SK-MEL-5 (cell line): ENCODE data around the gene PCCA. TPM values are rescaled to one million over a fixed set of nuclear protein-coding genes. Genes with fewer than 3 reads are reported as not detected.
"Not testable (repeated sequence)": the region's sequence is repeated elsewhere in the genome, so short reads cannot be mapped to it uniquely, and the experiment has no call there.

Experiments used
- DNase-seq: peaks from one replicate; pipeline ENCODE4 v3.0.0-alpha.2; 2016; ENCODE audit warnings: low read depth, low spot score
- in situ Hi-C: cut with HindIII; loops from 2 replicates; pipeline ENCODE4 v1.10.0; 2016; ENCODE audit warnings: low sequenced_read_pairs, high pct_unique_total_duplicates, low pct_unique_long_range_greater_than_20kb
- total RNA-seq: library from RNA; depleted of rRNA; stranded (reverse); fragments of >200 nt; shearing (Covaris generic); gene quantifications from 2 replicates; pipeline ENCODE4 v1.2.3, GENCODE V29; 2014

Gene PCCA
- total RNA-seq, 1 experiment from 2014 or later, result 12.4 TPM

DNA sequence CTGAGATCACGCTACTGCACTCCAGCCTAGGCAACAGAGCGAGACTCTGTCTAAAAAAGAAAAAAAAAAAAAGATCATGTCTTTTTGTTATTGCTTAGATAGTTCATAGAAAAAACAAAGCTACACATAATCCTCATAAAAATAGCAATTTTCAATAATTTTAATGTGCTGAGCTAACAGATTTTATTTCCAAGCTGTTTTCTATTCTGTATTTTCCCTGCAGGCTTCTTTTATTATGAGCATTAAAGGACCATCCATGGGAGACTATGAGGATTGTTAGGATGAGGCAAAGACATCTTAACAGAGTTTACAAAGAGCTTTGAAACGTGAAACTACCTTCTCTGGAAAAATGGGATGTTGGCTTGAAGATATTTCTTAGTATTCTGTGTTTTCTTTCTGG is 71.6 kb downstream of the PCCA start:
- in situ Hi-C loops, result no loop called here
- no peak for DNase-seq

DNA sequence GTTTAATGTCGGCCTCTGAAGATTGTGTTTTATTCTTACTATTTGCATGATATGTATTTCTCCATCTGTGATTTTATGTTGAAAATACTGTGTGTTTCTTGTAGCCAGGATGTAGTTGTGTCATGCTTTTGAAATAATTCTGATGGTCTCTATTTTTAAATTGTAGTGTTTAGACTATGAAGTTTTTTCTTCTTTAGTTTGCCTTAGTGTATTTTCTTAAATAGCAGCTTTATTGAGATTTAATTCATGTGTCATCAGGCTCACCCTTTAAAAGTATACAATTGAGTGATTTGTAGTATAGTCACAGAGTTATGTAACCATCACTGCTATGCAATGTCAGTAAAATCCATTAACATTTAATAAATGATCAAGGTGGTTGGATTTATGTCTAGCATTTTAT is 74.5 kb downstream of the PCCA start:
- in situ Hi-C loops, result no loop called here
- DNase-seq, result no peak

DNA sequence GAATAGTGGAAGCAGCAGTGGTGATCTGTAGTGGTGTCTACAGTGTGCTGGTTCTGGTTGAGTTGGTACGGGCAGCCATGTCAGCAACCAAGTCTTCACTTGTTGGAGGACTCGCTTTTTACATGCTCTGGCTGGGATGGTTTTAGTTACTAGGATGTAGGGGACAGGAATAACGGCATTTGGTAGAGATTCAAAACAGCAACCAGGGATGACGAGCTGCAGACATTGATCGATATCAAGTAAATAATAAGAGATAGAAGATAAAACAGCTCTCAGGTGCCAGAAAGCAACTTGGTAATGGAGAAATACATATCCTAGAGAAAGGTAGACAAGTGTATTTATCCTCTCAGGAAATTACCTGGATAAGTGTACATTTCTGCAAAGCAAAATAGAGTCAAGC is 84.3 kb downstream of the PCCA start:
- in situ Hi-C loops, result no loop called here
- no peak for DNase-seq

DNA sequence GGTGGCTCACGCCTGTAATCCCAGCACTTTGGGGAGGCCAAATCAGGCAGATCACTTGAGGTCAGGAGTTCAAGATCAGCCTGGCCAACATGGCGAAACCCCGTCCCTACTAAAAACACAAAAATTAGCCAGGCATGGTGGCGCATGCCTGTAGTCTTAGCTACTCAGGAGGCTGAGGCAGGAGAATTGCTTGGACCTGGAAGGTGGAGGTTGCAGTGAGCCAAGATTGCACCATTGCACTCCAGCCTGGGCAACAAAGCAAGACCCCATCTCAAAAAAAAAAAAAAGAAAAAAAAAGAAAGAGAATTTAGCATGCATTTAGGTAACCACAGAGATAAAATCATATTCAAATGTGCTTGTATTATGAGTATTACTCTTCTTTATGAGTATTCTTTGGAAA is 85.6 kb downstream of the PCCA start:
- DNase-seq, in situ Hi-C loops: not testable (repeated sequence)

DNA sequence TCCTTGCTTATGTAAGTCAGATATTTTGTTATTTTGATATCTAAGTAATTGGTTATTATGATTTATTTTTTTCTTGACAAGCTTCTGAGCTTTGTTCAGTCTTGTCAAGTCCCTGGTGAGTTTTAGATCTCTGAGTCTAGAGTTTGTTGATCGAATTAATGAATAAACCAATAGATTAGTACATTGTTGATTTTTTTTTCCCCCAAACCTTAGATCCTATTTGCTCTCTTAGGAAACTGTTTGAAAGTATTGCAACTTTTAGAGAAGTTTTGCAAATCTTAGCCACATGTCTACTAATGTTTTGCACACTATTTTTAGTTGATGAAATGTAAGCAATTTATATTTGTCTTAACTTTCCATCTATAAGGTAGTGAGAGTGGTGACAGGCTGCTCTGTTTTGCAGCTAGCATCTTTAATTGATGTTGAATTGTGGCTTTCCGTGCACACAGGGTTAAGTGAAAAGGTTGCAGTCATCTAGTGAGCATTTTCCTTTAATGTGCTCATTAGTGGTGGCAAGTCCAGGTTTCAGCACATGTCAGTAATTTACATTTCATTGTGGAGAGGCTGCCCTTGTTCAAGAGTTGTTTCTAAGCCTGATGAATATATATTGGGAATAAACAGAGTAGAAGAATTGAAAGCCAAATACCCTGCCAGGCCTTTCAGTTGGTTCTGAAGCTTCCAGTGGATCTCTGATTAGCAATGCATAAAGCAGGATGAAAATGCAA is 86.3 kb downstream of the PCCA start:
- in situ Hi-C loops, result no loop called here
- no peak for DNase-seq

DNA sequence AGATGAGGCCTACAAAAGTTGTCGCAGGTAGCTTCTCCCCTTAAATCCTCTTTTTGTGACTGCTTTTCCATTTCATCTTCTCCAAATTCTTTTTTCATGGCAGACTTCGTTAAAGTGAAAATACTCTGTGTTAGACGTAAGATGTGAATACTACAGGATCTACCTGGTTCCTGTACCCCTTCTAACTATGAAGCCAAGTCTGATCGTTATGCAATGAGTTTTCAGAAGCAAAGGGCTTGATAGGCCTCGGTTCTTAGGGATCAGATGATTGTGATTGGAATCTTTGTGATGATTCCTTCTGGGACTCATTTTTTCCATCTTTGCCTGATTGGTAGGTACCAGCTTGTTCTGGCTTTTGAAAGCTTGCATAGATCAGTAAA is 86.9 kb downstream of the PCCA start:
- in situ Hi-C loops, result no loop called here
- no peak for DNase-seq

DNA sequence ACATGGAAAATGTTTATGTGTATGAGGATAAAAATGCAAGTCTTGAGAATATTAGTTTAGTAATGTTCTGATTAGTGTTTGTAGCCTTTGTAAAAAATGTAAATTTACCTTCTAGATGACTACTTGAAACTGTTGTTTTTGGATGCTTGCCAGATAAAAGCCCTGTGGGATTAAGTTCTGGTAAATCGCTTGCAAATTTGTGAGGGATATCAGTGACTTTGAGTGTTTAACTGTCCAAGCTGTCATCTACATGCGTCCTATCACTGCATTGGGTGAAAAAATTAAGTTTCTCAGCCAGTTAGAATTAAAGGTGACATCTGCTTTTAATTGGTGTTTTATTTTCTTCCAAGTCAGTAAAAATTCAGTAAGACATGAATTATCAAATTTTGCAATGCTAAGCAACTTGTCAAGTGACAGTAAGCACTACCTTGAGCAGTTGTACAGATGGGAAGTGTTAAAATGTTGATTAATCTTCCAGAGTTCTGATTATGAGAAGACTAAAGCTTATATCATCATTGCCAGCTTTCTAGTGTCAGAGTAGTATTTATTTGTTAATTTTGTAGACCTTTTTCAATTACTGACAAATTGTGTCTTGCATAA is 88.0 kb downstream of the PCCA start:
- in situ Hi-C loops, result no loop called here
- no peak for DNase-seq

DNA sequence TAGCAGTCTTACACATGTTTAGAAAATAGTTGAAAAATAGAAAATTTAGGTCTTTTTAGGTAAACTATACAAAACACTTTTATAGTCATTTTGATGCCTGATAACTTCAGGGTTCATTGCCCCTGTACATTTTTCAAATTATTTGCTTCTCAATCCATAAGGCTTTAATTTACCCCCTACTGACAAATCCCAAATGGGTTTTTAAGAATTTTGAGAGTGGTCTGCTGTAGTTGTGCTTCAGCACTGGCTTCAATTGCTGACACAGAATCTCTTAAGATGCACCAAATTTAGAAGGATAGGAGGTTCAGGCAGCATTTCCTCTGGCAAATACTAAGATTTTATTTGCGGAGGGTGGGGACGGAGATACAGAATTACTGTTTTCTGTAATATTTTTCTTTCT is 89.4 kb downstream of the PCCA start:
- DNase-seq, result no peak
- in situ Hi-C loops, result no loop called here

DNA sequence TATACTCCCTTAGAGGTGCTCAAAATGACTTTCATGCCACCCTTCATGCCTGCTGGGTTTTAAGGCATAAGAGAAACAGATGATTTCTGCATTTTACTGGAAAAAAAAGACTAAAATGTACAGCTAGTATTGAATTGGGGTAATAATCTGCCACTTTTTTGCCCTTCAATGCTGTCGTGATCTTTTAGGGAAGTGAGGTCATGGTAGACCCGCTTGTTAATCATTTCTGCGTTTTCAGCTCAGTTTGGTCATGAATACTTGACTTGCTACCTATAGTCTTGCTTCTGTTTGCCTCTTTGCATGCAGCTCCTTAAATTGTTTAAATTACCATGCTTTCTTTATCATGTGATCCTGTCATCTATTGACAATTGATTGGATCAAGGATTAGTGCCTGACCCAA is 90.4 kb downstream of the PCCA start:
- in situ Hi-C loops, result no loop called here

DNA sequence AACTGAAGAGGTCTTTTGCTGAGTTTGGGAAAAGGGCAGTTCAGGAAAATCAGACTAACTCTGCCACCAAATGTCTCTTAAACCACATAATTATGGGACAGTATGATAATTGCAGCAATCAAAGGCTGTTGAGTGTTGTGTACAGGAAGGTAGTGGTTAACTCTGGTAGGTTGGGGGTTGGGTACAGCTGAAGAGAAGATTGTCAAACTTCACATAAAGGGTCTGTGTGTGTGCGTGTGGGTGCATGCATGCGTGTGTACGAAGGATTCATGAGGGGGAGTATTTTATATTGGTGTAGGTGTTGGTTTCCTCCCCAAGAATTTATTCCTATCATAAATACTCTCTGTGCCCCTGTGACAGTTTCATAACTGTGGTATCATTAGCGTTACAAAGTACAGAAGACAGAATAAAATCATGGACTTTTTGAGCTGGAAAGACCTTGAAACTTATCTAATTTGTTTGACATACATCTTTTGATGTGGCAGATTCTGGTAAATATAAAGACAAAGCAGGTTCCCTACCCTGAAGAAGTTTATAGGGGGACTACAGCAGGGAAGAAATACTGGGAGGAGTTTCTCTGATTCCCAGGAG is 94.1 kb downstream of the PCCA start:
- DNase-seq, result no peak
- in situ Hi-C loops, result no loop called here

More for the DNA sequence above, 90.4 kb downstream of the PCCA start:
- DNase-seq, result no peak

DNA sequence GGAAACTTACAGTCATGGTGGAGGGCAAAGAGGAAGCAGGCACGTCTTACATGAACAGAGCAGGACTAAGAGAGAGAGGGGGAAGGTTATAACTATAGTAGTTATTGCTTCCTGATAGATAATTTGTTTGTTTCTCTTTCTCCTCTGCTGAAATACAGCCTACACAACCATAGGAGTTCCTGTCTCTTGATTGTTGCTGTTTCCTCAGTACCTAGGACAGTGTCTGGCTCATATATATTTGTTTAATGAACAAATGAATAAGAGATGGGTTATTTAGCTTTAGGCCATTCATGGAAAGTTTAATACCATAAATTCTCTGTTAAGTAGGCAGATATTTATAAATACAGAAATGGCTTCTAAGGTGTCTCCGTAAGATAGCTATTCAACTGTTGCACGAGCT is 95.2 kb downstream of the PCCA start:
- in situ Hi-C loops, result no loop called here
- DNase-seq, result no peak

DNA sequence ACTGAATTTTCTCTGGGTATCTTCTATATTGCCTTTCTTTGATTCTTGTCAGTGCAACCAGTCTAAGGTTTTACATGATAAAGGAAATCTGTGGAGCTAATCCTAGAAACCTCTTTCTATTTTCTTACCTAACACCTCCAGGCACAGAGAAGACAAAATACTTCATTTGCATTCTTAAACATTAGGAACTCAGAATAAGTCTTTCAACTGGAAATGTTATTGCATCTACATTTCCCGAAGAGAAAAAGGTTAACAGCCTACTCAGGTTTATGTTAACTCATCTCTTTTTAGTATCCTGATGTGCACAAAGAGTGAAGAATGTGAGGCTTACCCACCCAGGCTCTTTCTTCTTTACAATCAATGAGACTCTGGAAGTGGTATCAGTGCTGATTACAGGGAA is 106.7 kb downstream of the PCCA start:
- DNase-seq, result no peak
- in situ Hi-C loops, result no loop called here

DNA sequence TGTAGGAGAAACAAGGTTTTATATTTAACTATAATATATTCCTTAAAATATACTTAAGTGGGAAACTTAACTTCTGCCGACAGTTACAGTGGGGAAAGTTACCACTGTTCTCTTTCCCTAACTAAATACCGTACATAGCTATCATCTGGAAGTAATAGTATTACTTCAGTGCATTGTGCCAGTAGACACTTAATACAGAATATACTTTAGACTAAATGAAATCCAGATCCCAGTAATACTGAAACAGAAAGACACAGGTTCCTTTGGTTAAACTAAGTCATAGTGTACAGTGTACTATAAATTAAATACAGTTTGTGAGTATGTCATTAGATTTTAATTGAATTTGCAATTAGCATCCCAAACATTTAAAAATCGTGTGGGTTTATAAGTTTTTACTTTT is 107.5 kb downstream of the PCCA start:
- in situ Hi-C loops, result no loop called here
- no peak for DNase-seq

DNA sequence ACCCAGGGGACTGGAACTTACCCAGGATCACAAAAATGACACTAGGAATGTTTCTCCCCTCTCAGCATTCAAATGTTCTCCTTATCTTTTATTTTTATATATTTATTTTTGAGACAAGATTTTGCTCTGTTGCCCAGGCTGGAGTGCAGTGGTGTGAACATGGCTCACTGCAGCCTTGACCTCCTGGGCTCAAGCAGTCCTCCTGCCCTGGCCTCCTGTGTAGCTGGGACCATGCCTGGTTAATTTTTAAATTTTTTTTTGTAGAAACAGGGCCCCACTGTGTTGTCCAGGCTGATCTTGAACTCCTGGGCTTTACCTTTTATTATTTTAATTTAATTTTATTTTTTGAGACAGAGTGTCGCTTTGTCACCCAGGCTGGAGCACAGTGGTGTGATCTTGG is 108.2 kb downstream of the PCCA start:
- in situ Hi-C loops, result no loop called here
- no peak for DNase-seq

DNA sequence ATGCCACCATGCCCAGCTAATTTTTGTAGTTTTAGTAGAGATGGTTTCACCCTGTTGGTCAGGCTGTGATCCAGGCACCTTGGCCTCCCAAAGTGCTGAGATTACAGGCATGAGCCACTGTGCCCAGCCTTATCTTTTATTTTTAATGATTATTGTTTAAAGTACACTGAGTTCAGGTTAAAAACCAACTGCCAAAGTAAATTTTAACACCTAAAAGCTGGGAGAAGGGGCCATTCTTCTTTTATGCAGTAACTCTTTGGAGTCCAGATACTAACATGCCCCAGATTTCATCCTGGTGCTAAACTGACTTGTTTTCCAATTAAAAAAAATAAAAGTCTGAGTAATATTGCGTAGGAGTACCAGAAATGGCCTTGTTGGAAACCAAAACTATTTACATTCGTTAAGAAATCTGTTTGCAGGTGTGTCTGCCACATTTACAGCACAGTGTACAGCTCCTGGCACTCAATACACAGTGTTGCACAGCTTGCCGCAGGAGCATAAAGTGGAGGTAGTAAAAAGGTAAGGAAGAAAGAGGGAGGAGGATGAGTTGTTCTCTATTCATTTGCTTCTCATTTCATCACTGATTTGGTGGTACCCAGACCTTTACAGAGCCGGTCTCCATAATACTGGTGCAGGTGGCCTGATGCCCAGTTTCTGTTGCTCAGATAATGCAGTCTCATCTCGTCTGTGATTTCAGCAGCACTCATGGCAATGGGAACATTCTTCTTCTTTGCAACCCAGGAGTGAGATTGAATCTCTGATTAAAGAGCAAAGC is 108.9 kb downstream of the PCCA start:
- in situ Hi-C loops, result no loop called here
- no peak for DNase-seq

DNA sequence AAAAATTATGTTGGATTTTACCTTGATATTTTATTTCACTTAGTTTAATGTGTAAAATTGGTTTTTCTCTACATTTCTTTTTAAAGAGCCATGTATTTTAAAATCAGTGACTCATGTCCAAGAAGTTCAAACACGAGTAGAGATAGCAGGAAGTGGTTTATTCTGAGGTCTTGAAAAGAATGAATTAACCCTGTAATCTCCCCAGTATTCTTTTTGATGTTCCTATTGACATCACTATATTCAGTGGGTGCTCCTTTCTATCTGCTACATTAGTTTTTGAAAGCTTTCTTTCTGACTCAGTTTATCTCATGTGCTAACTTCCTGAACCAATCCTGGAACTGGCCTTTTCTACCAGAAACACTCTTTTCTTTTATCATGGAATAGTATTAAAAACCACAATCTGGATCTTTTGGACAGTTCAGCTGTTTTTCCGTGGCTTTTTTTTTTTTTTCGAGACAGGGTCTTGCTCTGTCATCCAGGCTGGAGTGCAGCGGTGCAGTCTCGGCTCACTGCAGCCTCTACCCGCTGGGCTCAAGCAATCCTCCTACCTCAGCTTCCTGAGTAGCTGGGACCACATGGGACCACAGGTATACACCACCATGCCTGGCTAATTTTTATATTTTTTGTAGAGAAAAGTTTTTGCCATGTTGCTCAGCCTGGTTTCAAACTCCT is 114.9 kb downstream of the PCCA start:
- in situ Hi-C loops, result no loop called here
- DNase-seq, result no peak

DNA sequence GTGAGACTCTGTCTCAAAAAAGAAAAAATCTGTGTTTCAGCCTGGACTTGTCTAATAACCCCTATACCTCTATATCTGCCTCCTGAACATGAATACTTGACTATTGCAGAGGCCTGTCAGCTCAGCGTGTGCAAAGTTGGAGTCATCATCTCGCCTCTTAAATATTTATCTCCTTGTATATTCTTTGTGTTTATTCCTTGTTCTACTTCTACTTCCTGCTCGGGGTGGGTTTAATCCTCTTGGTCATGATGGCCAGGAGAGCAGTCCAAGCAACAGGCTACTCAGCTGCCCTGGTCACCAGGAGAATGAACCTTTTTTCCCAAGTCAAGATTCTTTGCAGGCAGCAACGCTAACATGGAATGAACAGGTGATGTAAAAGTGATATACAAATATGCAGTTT is 119.1 kb downstream of the PCCA start:
- no peak for DNase-seq
- in situ Hi-C loops, result no loop called here

DNA sequence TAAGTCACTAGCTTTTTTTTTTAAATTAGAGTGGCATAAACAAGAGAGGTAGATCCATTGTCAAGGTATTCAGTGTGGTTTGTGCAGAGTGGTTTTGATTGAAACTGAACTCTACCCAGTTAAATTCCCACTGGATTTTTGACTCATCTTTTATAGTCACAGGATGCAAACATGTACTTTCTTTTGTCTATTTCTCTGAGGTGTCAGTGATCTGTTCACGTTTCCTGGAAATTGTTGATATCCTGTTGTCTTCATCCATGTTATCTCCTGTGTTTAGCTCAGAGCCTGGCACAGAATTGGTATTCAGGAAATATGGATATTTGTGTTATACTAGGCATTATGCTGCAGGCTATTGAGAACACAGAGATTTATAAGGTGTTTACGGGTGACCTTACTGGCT is 119.7 kb downstream of the PCCA start:
- DNase-seq, result no peak
- in situ Hi-C loops, result no loop called here
